BLaER1 treated with 17β-estradiol and CSF1 and Interleukin-3, amounts not matched to agents 10 nM and 100 nM (cell line): Measurements from ENCODE around the gene PRF1.

Source experiments
- H3K27ac ChIP-seq, 11 experiments: shearing (Covaris generic); formaldehyde crosslinking; 2 replicates each; pipeline ENCODE4 v1.8.1; 2022
- H3K27me3 ChIP-seq, 11 experiments: shearing (Covaris generic); formaldehyde crosslinking; 2 replicates each; pipeline ENCODE4 v1.8.1; 2022
- H3K36me3 ChIP-seq, 11 experiments: shearing (Covaris generic); formaldehyde crosslinking; 2 replicates each; pipeline ENCODE4 v1.8.1; 2022
- H3K4me1 ChIP-seq, 10 experiments: shearing (Covaris generic); formaldehyde crosslinking; 2 replicates each; pipeline ENCODE4 v1.8.1; 2022
- H3K4me2 ChIP-seq, 11 experiments: shearing (Covaris generic); formaldehyde crosslinking; 2 replicates each; pipeline ENCODE4 v1.8.1; 2022
- H3K4me3 ChIP-seq, 10 experiments: shearing (Covaris generic); formaldehyde crosslinking; 2 replicates each; pipeline ENCODE4 v1.8.1; 2022
- H3K9ac ChIP-seq, 11 experiments: shearing (Covaris generic); formaldehyde crosslinking; 2 replicates each; pipeline ENCODE4 v1.8.1; 2022
- H3K9me3 ChIP-seq, 11 experiments: shearing (Covaris generic); formaldehyde crosslinking; replicated peaks in 1 of 11; 2 replicates each; pipeline ENCODE4 v1.8.1; 2022
- H4K20me1 ChIP-seq, 11 experiments: shearing (Covaris generic); formaldehyde crosslinking; 2 replicates each; pipeline ENCODE4 v1.8.1; 2022
- Cebpa-rat ChIP-seq, 11 experiments: shearing (Covaris generic); IDR thresholded peaks; 2 replicates each; pipeline ENCODE4 v1.8.1; 2022

PRF1 gene

GRCh38 chr10:70557086-70557845 is 45.3 kb downstream of the PRF1 start:
- peaks cover 0 to 49% (median 10%) of the 10 kb centered on the region in 11 experiments; a peak in 9 of 22 replicates for H4K20me1 ChIP-seq
- no peak for TF ChIP-seq Cebpa-rat (IDR thresholded peaks at IDR 0.05)
- no peaks in the 10 kb centered on the region for H3K9me3 ChIP-seq
- H3K9ac ChIP-seq = no peak overlapping the region
- peak overlapping the region in 9 of 11 experiments; percentile 8 to 94 (median 85); a peak in 15 of 22 replicates for H3K4me2 ChIP-seq
- H3K4me1 ChIP-seq = peaks cover 28 to 56% (median 52%) of the 10 kb centered on the region in 10 experiments
- H3K27me3 ChIP-seq = no peaks in the 10 kb centered on the region
- H3K4me3 ChIP-seq = no peak overlapping the region
- H3K36me3 ChIP-seq = peaks cover 0 to 36% (median 18%) of the 10 kb centered on the region in 11 experiments; a peak in 19 of 22 replicates
- no peak overlapping the region for H3K27ac ChIP-seq

- TF ChIP-seq Cebpa-rat (IDR thresholded peaks at IDR 0.05) = no peak
- no peak overlapping the region for H3K4me2 ChIP-seq
- no peaks in the 10 kb centered on the region for H3K9me3 ChIP-seq
- H4K20me1 ChIP-seq = peaks cover 0 to 43% (median 0%) of the 10 kb centered on the region in 11 experiments; a peak in 7 of 22 replicates
- H3K36me3 ChIP-seq = peaks cover 7 to 55% (median 37%) of the 10 kb centered on the region in 11 experiments; a peak in 21 of 22 replicates
- no peak overlapping the region for H3K9ac ChIP-seq
- no peaks in the 10 kb centered on the region for H3K27me3 ChIP-seq
- H3K4me1 ChIP-seq = peaks cover 10 to 49% (median 41%) of the 10 kb centered on the region in 10 experiments
- H3K4me3 ChIP-seq = no peak overlapping the region
- no peak overlapping the region for H3K27ac ChIP-seq
Observed at GRCh38 chr10:70555371-70555770, 47.2 kb downstream of the PRF1 start.

DNA sequence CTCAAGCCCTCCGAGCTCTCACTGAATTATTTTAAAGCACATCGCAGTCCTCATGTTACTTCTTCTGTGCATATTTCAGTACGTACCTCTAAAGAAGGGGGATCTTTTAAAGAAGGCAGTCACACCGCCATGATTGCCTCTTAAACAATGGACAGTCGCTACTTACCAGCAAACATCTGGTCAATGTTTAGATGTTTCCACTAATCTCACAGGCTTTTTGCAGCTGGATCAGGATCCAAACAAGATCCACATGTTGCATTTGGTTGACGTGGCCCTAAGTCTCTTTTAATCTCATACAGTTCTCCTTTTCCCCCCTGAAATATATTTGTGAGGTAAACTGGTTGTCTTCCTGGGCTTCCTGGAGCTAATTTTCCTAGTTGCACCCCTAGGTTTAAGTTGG is 50.0 kb downstream of the PRF1 start:
- peaks cover 7 to 70% (median 45%) of the 10 kb centered on the region in 11 experiments; a peak in 21 of 22 replicates for H3K36me3 ChIP-seq
- H3K9me3 ChIP-seq = no peaks in the 10 kb centered on the region
- H3K27ac ChIP-seq = no peak overlapping the region
- no peak overlapping the region for H3K4me2 ChIP-seq
- no peaks in the 10 kb centered on the region for H3K27me3 ChIP-seq
- no peak for TF ChIP-seq Cebpa-rat (IDR thresholded peaks at IDR 0.05)
- peaks cover 0 to 24% (median 13%) of the 10 kb centered on the region in 10 experiments; a peak in 16 of 20 replicates for H3K4me1 ChIP-seq
- no peak overlapping the region for H3K9ac ChIP-seq
- no peak overlapping the region for H3K4me3 ChIP-seq
- peaks cover 0 to 32% (median 5%) of the 10 kb centered on the region in 11 experiments; a peak in 10 of 22 replicates for H4K20me1 ChIP-seq

GRCh38 chr10:70551971-70552422 is 50.5 kb downstream of the PRF1 start:
- Histone ChIP-seq H3K36me3 (peaks cover 7 to 69% (median 44%) of the 10 kb centered on the region in 11 experiments; a peak in 21 of 22 replicates), H3K9me3 (no peaks in the 10 kb centered on the region), H3K4me2 (no peak overlapping the region), H3K4me1 (peaks cover 0 to 18% (median 8%) of the 10 kb centered on the region in 10 experiments; a peak in 10 of 20 replicates), H3K27me3 (no peaks in the 10 kb centered on the region), H4K20me1 (peaks cover 0 to 26% (median 5%) of the 10 kb centered on the region in 11 experiments; a peak in 9 of 22 replicates), H3K27ac (no peak overlapping the region), H3K4me3 (no peak overlapping the region), H3K9ac (no peak overlapping the region)
- no peak for TF ChIP-seq Cebpa-rat (IDR thresholded peaks at IDR 0.05)

GRCh38 chr10:70551466-70551865 is 51.1 kb downstream of the PRF1 start:
- Histone ChIP-seq H4K20me1 (peaks cover 0 to 21% (median 5%) of the 10 kb centered on the region in 11 experiments; a peak in 9 of 22 replicates), H3K4me3 (no peak overlapping the region), H3K4me2 (peak overlapping the region in 5 of 11 experiments; percentile 23 to 37 (median 36); a peak in 6 of 22 replicates), H3K9me3 (no peaks in the 10 kb centered on the region), H3K4me1 (peaks cover 0 to 17% (median 8%) of the 10 kb centered on the region in 10 experiments; a peak in 10 of 20 replicates), H3K36me3 (peaks cover 7 to 69% (median 39%) of the 10 kb centered on the region in 11 experiments; a peak in 21 of 22 replicates), H3K27ac (peak overlapping the region in 2 of 11 experiments; percentile 20 to 36; a peak in 2 of 22 replicates), H3K27me3 (no peaks in the 10 kb centered on the region), H3K9ac (peak overlapping the region in 2 of 11 experiments; percentile 37 to 38; a peak in 2 of 22 replicates)
- TF ChIP-seq Cebpa-rat (IDR thresholded peaks at IDR 0.05) = no peak

- Histone ChIP-seq H4K20me1 (peaks cover 0 to 15% (median 5%) of the 10 kb centered on the region in 11 experiments; a peak in 9 of 22 replicates), H3K9ac (no peak overlapping the region), H3K36me3 (peaks cover 7 to 70% (median 38%) of the 10 kb centered on the region in 11 experiments; a peak in 21 of 22 replicates), H3K4me1 (peaks cover 0 to 17% (median 8%) of the 10 kb centered on the region in 10 experiments; a peak in 10 of 20 replicates), H3K4me2 (no peak overlapping the region; a peak in 1 of 22 replicates), H3K9me3 (no peaks in the 10 kb centered on the region), H3K27ac (no peak overlapping the region), H3K27me3 (no peaks in the 10 kb centered on the region), H3K4me3 (no peak overlapping the region)
- TF ChIP-seq Cebpa-rat (IDR thresholded peaks at IDR 0.05) = no peak
Observed at GRCh38 chr10:70550459-70550858, 52.1 kb downstream of the PRF1 start.

DNA sequence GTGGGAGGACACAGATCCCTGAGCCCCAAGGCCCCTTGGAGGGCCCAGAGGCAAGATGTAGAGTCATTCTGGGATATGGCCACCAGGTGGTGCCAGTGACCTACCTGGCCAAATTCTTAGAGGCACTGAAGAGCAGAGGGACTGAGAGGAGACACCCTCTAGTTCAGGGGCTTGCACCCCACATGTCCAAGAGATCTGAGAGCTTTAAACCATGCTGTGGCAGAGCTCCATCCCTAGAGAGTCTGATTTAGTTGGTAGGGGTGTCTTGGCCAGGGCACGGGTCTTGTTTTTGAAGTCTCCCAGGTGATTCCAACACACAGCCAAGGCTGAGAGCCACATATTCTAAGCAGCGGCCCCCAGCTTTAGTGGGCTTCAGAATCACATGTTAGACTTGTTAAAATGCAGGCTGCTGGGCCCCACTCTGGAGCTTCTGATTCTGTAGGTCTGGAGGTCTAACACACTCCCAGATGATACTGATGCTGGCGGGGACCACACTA is 52.5 kb downstream of the PRF1 start:
- Histone ChIP-seq H3K36me3 (peaks cover 7 to 71% (median 38%) of the 10 kb centered on the region in 11 experiments; a peak in 21 of 22 replicates), H3K27me3 (no peaks in the 10 kb centered on the region), H3K4me2 (no peak overlapping the region), H3K4me3 (no peak overlapping the region), H3K9ac (no peak overlapping the region), H3K27ac (no peak overlapping the region), H3K9me3 (no peaks in the 10 kb centered on the region), H3K4me1 (peaks cover 0 to 17% (median 8%) of the 10 kb centered on the region in 10 experiments; a peak in 10 of 20 replicates), H4K20me1 (peaks cover 0 to 15% (median 5%) of the 10 kb centered on the region in 11 experiments; a peak in 9 of 22 replicates)
- TF ChIP-seq Cebpa-rat (IDR thresholded peaks at IDR 0.05) = no peak

DNA sequence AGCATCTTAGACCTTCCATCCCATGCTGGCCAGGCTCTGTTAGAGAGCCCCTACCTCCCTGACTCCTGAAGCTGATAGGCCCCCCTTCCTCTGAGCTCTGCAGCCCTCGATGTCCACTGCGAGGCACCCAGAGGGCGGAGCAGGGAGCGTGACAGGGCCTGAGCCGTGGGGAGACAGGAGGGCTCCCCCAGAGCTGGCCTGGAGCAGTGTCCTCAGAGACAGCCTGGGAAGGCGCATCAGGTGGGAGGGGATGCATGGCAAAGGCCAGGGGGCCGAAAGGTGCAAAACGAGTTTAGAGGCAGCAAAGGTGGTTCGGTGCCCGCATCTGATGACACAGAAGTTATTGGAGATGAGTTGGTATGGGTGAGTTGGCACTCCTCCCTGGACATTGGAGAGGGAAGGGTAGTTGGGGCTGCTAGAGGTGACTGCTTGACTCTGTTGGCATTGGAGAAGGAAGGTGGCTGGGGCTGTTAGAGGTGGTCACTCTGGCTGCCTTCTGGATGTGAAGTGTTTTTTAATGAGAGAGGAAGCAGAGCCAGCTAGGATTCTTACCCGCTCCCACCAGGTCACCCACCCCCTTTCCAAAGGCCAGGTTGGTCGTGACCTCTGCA is 53.1 kb downstream of the PRF1 start:
- H3K27me3 ChIP-seq = no peaks in the 10 kb centered on the region
- no peak overlapping the region for H3K4me3 ChIP-seq
- H4K20me1 ChIP-seq = peaks cover 0 to 17% (median 5%) of the 10 kb centered on the region in 11 experiments; a peak in 9 of 22 replicates
- peaks cover 7 to 74% (median 39%) of the 10 kb centered on the region in 11 experiments; a peak in 21 of 22 replicates for H3K36me3 ChIP-seq
- no peaks in the 10 kb centered on the region for H3K9me3 ChIP-seq
- H3K4me1 ChIP-seq = peaks cover 0 to 20% (median 11%) of the 10 kb centered on the region in 10 experiments; a peak in 12 of 20 replicates
- H3K27ac ChIP-seq = no peak overlapping the region
- TF ChIP-seq Cebpa-rat (IDR thresholded peaks at IDR 0.05) = no peak
- 0 out of 22 replicates have a peak overlapping the region, but pooled peaks of 1 of the 11 experiments have one; percentile 13 for H3K9ac ChIP-seq
- no peak overlapping the region for H3K4me2 ChIP-seq
